Epithelial cell of esophagus (primary cell): ENCODE results near the gene ALDH1L1.

Experiments used
- DNase-seq: peaks from one replicate; pipeline ENCODE4 v3.0.0; 2010; ENCODE audit warnings: low read depth
- H3K4me3 ChIP-seq: 2 replicates; pipeline ENCODE4 v1.5.1; 2011; ENCODE audit warnings: mild to moderate bottlenecking, low read length, control low read depth
- CTCF ChIP-seq: IDR thresholded peaks from 2 replicates; pipeline ENCODE4 v1.5.1; 2011; ENCODE audit warnings: low read depth, mild to moderate bottlenecking, low read length, control low read depth, inconsistent platforms; ENCODE audit not compliant: insufficient read depth; ENCODE audit errors: missing control alignments

Gene ALDH1L1

GRCh38 chr3:126125341-126125740 is 55.0 kb downstream of the ALDH1L1 start:
- H3K4me3 ChIP-seq: no peak overlapping the region
- DNase-seq: no peak
- no peak for TF ChIP-seq CTCF

- no peak for TF ChIP-seq CTCF
- no peak for DNase-seq
- no peak overlapping the region for H3K4me3 ChIP-seq
Measured at GRCh38 chr3:126124896-126125295, 55.5 kb downstream of the ALDH1L1 start.

GRCh38 chr3:126124148-126124868 is 56.1 kb downstream of the ALDH1L1 start:
- no peak for DNase-seq
- TF ChIP-seq CTCF: no peak
- no peak overlapping the region for H3K4me3 ChIP-seq

- no peak for TF ChIP-seq CTCF
- no peak overlapping the region for H3K4me3 ChIP-seq
- no peak for DNase-seq
Measured at GRCh38 chr3:126121632-126122031, 58.8 kb downstream of the ALDH1L1 start.

GRCh38 chr3:126121074-126121473 is 59.3 kb downstream of the ALDH1L1 start:
- no peak overlapping the region for H3K4me3 ChIP-seq
- no peak for TF ChIP-seq CTCF
- no peak for DNase-seq

GRCh38 chr3:126119976-126120375 is 60.4 kb downstream of the ALDH1L1 start:
- no peak overlapping the region for H3K4me3 ChIP-seq
- DNase-seq: no peak
- no peak for TF ChIP-seq CTCF
